HepG2 (cell line): ENCODE measurements around the gene PPP4R1. TPM values are rescaled to one million over a fixed set of nuclear protein-coding genes. Genes with fewer than 3 reads are reported as not detected.
A peak's percentile ranks its signal among the peaks of the same experiment; 100 is the strongest.

ENCODE experiments used
- ATAC-seq: fragments of 200-7000 bp; cut with Tn5 transposase; 3 replicates; pipeline ENCODE4 v1.9.1; 2020; ENCODE audit warnings: mild to moderate bottlenecking, moderate library complexity
- BruUV-seq: library from RNA; stranded (reverse); fragments of 400-500 nt; replicated peaks from 2 replicates; lab custom pipeline; 2021; lab: Mats Ljungman, UMichigan
- CTCF ChIA-PET: fragments of 300-600 bp; formaldehyde crosslinking; extraction: SDS; loops from one replicate; lab custom pipeline; 2021; ENCODE audit warnings: low total read pairs, inconsistent platforms, low intra/inter-chr PET ratio; lab: Yijun Ruan, JAX
- POLR2A ChIA-PET: fragments of 350-600 bp; sonication (Branson Sonifier 250); formaldehyde crosslinking; loops from one replicate; lab custom pipeline; 2020; ENCODE audit warnings: antibody characterized with exemption, inconsistent platforms; lab: Yijun Ruan, JAX
- DNase-seq: peaks from one replicate; pipeline ENCODE4 v3.0.0-alpha.2; 2015; ENCODE audit warnings: low spot score
- FAIRE-seq: peaks from 3 replicates; lab custom pipeline; 2011; peaks lifted over from hg19 to GRCh38; lab: Jason Lieb, UNC
- H2AFZ ChIP-seq: one replicate; pipeline ENCODE4 v1.6.1; 2011; ENCODE audit warnings: low read length, inconsistent platforms
- H3K27ac ChIP-seq: fragments of 300-600 bp; 3 replicates; pipeline ENCODE4 v1.8.0; 2011; ENCODE audit warnings: mixed run types, mild to moderate bottlenecking, mixed read lengths, low read length, inconsistent platforms; ENCODE audit not compliant: insufficient read depth; ENCODE audit errors: extremely low read length
- H3K27me3 ChIP-seq, 2 experiments: fragments of 200-600 bp in 1 of 2; 2 replicates in 1 of 2; 3 replicates in 1 of 2; pipeline versions ENCODE4 v1.6.0 to v1.8.0; 2011; ENCODE audit warnings: low read length in 2 of 2, mild to moderate bottlenecking in 2 of 2, moderate library complexity in 2 of 2, inconsistent platforms in 1 of 2; ENCODE audit not compliant: insufficient read depth in 2 of 2, control insufficient read depth in 1 of 2
- H3K36me3 ChIP-seq, 2 experiments: fragments of 200-600 bp in 1 of 2; replicated peaks in 1 of 2; 2 replicates in 1 of 2; 3 replicates in 1 of 2; pipeline versions ENCODE4 v1.5.1 to v1.8.0; 2011; ENCODE audit warnings: low read length in 2 of 2, inconsistent platforms in 1 of 2; ENCODE audit not compliant: insufficient read depth in 2 of 2, control insufficient read depth in 1 of 2
- H3K4me1 ChIP-seq: 2 replicates; pipeline ENCODE4 v1.5.1; 2012; ENCODE audit warnings: low read length, inconsistent platforms; ENCODE audit not compliant: insufficient read depth
- H3K4me2 ChIP-seq: 2 replicates; pipeline ENCODE4 v1.6.0; 2011; ENCODE audit warnings: low read depth, low read length, inconsistent platforms
- H3K4me3 ChIP-seq, 3 experiments: fragments of 200-600 bp in 1 of 3; sonication (generic), shearing (Covaris generic) in 1 of 3; replicated peaks in 1 of 3; 2 replicates each; pipeline ENCODE4 v1.5.1; 2011 to 2016; ENCODE audit warnings: low read length in 3 of 3, inconsistent platforms in 2 of 3, low read depth in 2 of 3, mild to moderate bottlenecking in 2 of 3, control low read depth in 1 of 3, mixed read lengths in 1 of 3; ENCODE audit not compliant: insufficient read depth in 1 of 3
- H3K79me2 ChIP-seq: one replicate; pipeline ENCODE4 v1.6.1; 2011; ENCODE audit warnings: low read length, inconsistent platforms; ENCODE audit not compliant: insufficient read depth
- H3K9ac ChIP-seq: 2 replicates; pipeline ENCODE4 v1.6.0; 2011; ENCODE audit warnings: mild to moderate bottlenecking, low read depth, low read length, inconsistent platforms; ENCODE audit not compliant: insufficient read depth
- H3K9me3 ChIP-seq: 2 replicates; pipeline ENCODE4 v1.5.1; 2012; ENCODE audit warnings: mild to moderate bottlenecking, low read length
- H4K20me1 ChIP-seq: 2 replicates; pipeline ENCODE4 v1.6.0; 2011; ENCODE audit warnings: inconsistent platforms, mild to moderate bottlenecking, low read length, moderate library complexity; ENCODE audit not compliant: insufficient read depth
- CEBPB ChIP-seq: IDR thresholded peaks from 2 replicates; pipeline ENCODE4 v1.6.1; 2011; ENCODE audit warnings: low read depth, low read length, improper control_type of control experiment, borderline replicate concordance
- CEBPG ChIP-seq: IDR thresholded peaks from 2 replicates; pipeline ENCODE4 v1.6.1; 2016
- GFI1 ChIP-seq: sonication (generic); formaldehyde crosslinking; IDR thresholded peaks from 2 replicates; pipeline ENCODE4 v1.5.0; 2020; ENCODE audit warnings: missing genetic modification reagents, mild to moderate bottlenecking, borderline replicate concordance
- KLF12 ChIP-seq: sonication (generic); formaldehyde crosslinking; IDR thresholded peaks from 2 replicates; pipeline ENCODE4 v1.4.0; 2020; ENCODE audit warnings: missing genetic modification reagents, borderline replicate concordance
- MAF1 ChIP-seq: sonication (generic); formaldehyde crosslinking; IDR thresholded peaks from 2 replicates; pipeline ENCODE4 v1.5.0; 2020; ENCODE audit warnings: missing genetic modification reagents, borderline replicate concordance
- RELA ChIP-seq: sonication (generic); formaldehyde crosslinking; IDR thresholded peaks from 2 replicates; pipeline ENCODE4 v1.4.0; 2020; ENCODE audit warnings: missing genetic modification reagents
- RNF2 ChIP-seq: fragments of 450-650 bp; conservative IDR thresholded peaks from 2 replicates; pipeline ENCODE4 v1.6.1; 2016; ENCODE audit warnings: low read depth
- SAFB2 ChIP-seq: sonication (generic); formaldehyde crosslinking; IDR thresholded peaks from 2 replicates; pipeline ENCODE4 v1.5.1; 2020; ENCODE audit warnings: missing genetic modification reagents, low read depth, mild to moderate bottlenecking, borderline replicate concordance
- SP2 ChIP-seq: sonication (generic); formaldehyde crosslinking; IDR thresholded peaks from 2 replicates; pipeline ENCODE4 v1.5.1; 2020; ENCODE audit warnings: mild to moderate bottlenecking, missing genetic modification reagents
- TRIM24 ChIP-seq: sonication (generic); formaldehyde crosslinking; IDR thresholded peaks from 2 replicates; pipeline ENCODE4 v1.8.0; 2022; ENCODE audit warnings: mild to moderate bottlenecking, missing genetic modification reagents
- XBP1 ChIP-seq: sonication (generic); formaldehyde crosslinking; IDR thresholded peaks from 2 replicates; pipeline ENCODE4 v1.5.0; 2020; ENCODE audit warnings: missing genetic modification reagents
- ZNF281 ChIP-seq: sonication (generic); formaldehyde crosslinking; IDR thresholded peaks from 2 replicates; pipeline ENCODE4 v1.4.0; 2020; ENCODE audit warnings: missing genetic modification reagents, borderline replicate concordance
- ZNF564 ChIP-seq: sonication (generic); formaldehyde crosslinking; IDR thresholded peaks from 2 replicates; pipeline ENCODE4 v1.8.1; 2023; ENCODE audit warnings: mild to moderate bottlenecking, missing genetic modification reagents
- ZNF572 ChIP-seq: sonication (generic); formaldehyde crosslinking; IDR thresholded peaks from 2 replicates; pipeline ENCODE4 v1.5.1; 2020; ENCODE audit warnings: mild to moderate bottlenecking, missing genetic modification reagents
- ZNF709 ChIP-seq: sonication (generic); formaldehyde crosslinking; IDR thresholded peaks from 2 replicates; pipeline ENCODE4 v1.5.0; 2020; ENCODE audit warnings: mild to moderate bottlenecking, missing genetic modification reagents
- ZSCAN22 ChIP-seq: sonication (generic); formaldehyde crosslinking; IDR thresholded peaks from 2 replicates; pipeline ENCODE4 v1.4.0; 2020; ENCODE audit warnings: mild to moderate bottlenecking, missing genetic modification reagents
- WGBS: methylation state at CpG from one replicate; pipeline ENCODE4 v1.1.6; 2017; ENCODE audit warnings: low lambda C conversion rate; 5-methylcytosine and 5-hydroxymethylcytosine counted together
- in situ Hi-C: cut with HindIII; loops from 2 replicates; pipeline ENCODE4 v1.10.0; 2017; ENCODE audit warnings: low pct_unique_long_range_greater_than_20kb; ENCODE audit not compliant: extremely low pct_ligation_motif_present
- intact Hi-C: fragments of 100-400 bp; cut with micrococcal nuclease; formaldehyde crosslinking; loops from one replicate; pipeline ENCODE4 v1.10.0; 2022; ENCODE audit not compliant: unreplicated experiment
- polyA plus RNA-seq, 8 experiments: library from polyadenylated mRNA; depleted of rRNA in 3 of 8; stranded (reverse) in 7 of 8; unstranded in 1 of 8; fragments of >200 nt; fragmentation: Illumina TruSeq in 4 of 8; extraction: Trizol in 4 of 8; gene quantifications; 2 replicates each; pipeline versions ENCODE4 v1.2.1 to v1.2.3, GENCODE V29; 2011 to 2016; ENCODE audit warnings: low read depth in 4 of 8, missing spikeins in 1 of 8, mixed read lengths in 1 of 8; ENCODE audit not compliant: insufficient read depth in 1 of 8
- total RNA-seq, 5 experiments: library from RNA; depleted of rRNA; stranded (reverse); fragments of >200 nt; fragmentation: Illumina TruSeq; extraction: Trizol; gene quantifications; 2 replicates each; pipeline ENCODE4 v1.2.3, GENCODE V29; 2016; ENCODE audit warnings: low read depth in 1 of 5
- TF ChIP-seq, protein P1 (sequence below): sonication (generic); formaldehyde crosslinking; IDR thresholded peaks from 2 replicates; pipeline ENCODE4 v1.8.1; 2023; ENCODE audit warnings: mild to moderate bottlenecking, inconsistent platforms, moderate library complexity, missing genetic modification reagents, borderline replicate concordance
- TF ChIP-seq, protein P2 (sequence below): sonication (generic); formaldehyde crosslinking; IDR thresholded peaks from 2 replicates; pipeline ENCODE4 v1.4.0; 2020; ENCODE audit warnings: mild to moderate bottlenecking, missing genetic modification reagents

The PPP4R1 gene
- total and polyA plus RNA-seq, 2 of the 13 experiments (the other 11 are each of a cell fraction or from before 2014, with no cell fraction given) = 66.5 to 72.4 TPM

- no peaks in the 10 kb centered on the region; a peak in 1 of 5 replicates for H3K27me3 ChIP-seq
- ATAC-seq (no peak), DNase-seq (no peak), FAIRE-seq (no peak)
- in situ Hi-C loops = loop anchor here (10.0 kb wide), 1 partner anchor 55 kb away; no protein-coding TSS in a partner anchor
- no TSS peak for BruUV-seq
- intact Hi-C loops = no loop called here
- POLR2A ChIA-PET = no interaction called here
- no peaks in the 10 kb centered on the region for H3K36me3 ChIP-seq
- no peaks in the 10 kb centered on the region for H4K20me1 ChIP-seq
- H3K9me3 ChIP-seq = no peaks in the 10 kb centered on the region
- no peak overlapping the region for H2AFZ ChIP-seq
- no peak overlapping the region for H3K4me2 ChIP-seq
- CTCF ChIA-PET = no interaction called here
- no peaks in the 10 kb centered on the region for H3K79me2 ChIP-seq
- H3K27ac ChIP-seq = no peak overlapping the region
- H3K4me1 ChIP-seq = peaks cover 26% of the 10 kb centered on the region
- no peak overlapping the region for H3K9ac ChIP-seq
- no peak overlapping the region for H3K4me3 ChIP-seq
- 21% methylated on average over 8 of the region's 8 CpGs for WGBS
- no peak for TF ChIP-seq RNF2
- 0 out of 2 replicates have a peak, but pooled peaks have one; percentile 35 for TF ChIP-seq GFI1 (CRISPR knock-in tag)
- no peak for TF ChIP-seq SAFB2 (CRISPR knock-in tag)
- TF ChIP-seq, protein P1, sequence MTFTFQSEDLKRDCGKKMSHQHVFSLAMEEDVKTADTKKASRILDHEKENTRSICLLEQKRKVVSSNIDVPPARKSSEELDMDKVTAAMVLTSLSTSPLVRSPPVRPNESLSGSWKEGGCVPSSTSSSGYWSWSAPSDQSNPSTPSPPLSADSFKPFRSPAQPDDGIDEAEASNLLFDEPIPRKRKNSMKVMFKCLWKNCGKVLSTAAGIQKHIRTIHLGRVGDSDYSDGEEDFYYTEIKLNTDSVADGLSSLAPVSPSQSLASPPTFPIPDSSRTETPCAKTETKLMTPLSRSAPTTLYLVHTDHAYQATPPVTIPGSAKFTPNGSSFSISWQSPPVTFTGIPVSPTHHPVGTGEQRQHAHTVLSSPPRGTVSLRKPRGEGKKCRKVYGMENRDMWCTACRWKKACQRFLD (CRISPR knock-in tag) = no peak
- TF ChIP-seq XBP1 (CRISPR knock-in tag) = no peak
- TF ChIP-seq ZNF564 (CRISPR knock-in tag) = no peak
- no peak for TF ChIP-seq SP2 (CRISPR knock-in tag)
- peak; percentile 47 for TF ChIP-seq CEBPG
- no peak for TF ChIP-seq ZNF281 (CRISPR knock-in tag)
- TF ChIP-seq, protein P2, sequence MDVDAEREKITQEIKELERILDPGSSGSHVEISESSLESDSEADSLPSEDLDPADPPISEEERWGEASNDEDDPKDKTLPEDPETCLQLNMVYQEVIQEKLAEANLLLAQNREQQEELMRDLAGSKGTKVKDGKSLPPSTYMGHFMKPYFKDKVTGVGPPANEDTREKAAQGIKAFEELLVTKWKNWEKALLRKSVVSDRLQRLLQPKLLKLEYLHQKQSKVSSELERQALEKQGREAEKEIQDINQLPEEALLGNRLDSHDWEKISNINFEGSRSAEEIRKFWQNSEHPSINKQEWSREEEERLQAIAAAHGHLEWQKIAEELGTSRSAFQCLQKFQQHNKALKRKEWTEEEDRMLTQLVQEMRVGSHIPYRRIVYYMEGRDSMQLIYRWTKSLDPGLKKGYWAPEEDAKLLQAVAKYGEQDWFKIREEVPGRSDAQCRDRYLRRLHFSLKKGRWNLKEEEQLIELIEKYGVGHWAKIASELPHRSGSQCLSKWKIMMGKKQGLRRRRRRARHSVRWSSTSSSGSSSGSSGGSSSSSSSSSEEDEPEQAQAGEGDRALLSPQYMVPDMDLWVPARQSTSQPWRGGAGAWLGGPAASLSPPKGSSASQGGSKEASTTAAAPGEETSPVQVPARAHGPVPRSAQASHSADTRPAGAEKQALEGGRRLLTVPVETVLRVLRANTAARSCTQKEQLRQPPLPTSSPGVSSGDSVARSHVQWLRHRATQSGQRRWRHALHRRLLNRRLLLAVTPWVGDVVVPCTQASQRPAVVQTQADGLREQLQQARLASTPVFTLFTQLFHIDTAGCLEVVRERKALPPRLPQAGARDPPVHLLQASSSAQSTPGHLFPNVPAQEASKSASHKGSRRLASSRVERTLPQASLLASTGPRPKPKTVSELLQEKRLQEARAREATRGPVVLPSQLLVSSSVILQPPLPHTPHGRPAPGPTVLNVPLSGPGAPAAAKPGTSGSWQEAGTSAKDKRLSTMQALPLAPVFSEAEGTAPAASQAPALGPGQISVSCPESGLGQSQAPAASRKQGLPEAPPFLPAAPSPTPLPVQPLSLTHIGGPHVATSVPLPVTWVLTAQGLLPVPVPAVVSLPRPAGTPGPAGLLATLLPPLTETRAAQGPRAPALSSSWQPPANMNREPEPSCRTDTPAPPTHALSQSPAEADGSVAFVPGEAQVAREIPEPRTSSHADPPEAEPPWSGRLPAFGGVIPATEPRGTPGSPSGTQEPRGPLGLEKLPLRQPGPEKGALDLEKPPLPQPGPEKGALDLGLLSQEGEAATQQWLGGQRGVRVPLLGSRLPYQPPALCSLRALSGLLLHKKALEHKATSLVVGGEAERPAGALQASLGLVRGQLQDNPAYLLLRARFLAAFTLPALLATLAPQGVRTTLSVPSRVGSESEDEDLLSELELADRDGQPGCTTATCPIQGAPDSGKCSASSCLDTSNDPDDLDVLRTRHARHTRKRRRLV (CRISPR knock-in tag) = no peak
- TF ChIP-seq TRIM24 (CRISPR knock-in tag) = no peak
- TF ChIP-seq MAF1 (CRISPR knock-in tag) = no peak
- no peak for TF ChIP-seq ZSCAN22 (CRISPR knock-in tag)
- TF ChIP-seq KLF12 (CRISPR knock-in tag) = no peak
- no peak for TF ChIP-seq RELA (CRISPR knock-in tag)
- no peak for TF ChIP-seq ZNF709 (CRISPR knock-in tag)
- peak; percentile 39 for TF ChIP-seq CEBPB
- no peak for TF ChIP-seq ZNF572 (CRISPR knock-in tag)
Observed at GRCh38 chr18:9619990-9620389, 5.6 kb upstream of the PPP4R1 start.
